CD4-positive, alpha-beta T cell treated with Interleukin-15 for 4 hours (primary cell): ENCODE data around the gene SIGLEC7.
A peak's percentile ranks its signal among the peaks of the same experiment; 100 is the strongest.

Source experiments
- DNase-seq: peaks from one replicate; pipeline ENCODE4 v3.0.0-alpha.2; 2020; ENCODE audit warnings: low spot score

The SIGLEC7 gene

DNA sequence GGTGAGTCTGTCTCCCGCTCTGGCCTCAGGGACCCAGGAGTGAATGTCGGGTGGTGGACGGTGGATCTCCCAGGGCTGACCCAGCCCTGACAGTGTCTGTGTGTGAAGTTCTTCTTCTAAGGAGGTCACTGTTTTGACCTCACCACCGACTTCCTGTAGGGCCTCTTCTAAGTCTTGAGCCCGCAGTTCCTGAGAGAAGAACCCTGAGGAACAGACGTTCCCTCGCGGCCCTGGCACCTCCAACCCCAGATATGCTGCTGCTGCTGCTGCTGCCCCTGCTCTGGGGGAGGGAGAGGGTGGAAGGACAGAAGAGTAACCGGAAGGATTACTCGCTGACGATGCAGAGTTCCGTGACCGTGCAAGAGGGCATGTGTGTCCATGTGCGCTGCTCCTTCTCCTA lies at the start of gene SIGLEC7:
Gene SIGLEC7, plus strand, starts transcription at position 183 of the 400 bp plus-strand sequence. Its CDS starts 69 bp downstream, at position 252.
- DNase-seq, result no peak

DNA sequence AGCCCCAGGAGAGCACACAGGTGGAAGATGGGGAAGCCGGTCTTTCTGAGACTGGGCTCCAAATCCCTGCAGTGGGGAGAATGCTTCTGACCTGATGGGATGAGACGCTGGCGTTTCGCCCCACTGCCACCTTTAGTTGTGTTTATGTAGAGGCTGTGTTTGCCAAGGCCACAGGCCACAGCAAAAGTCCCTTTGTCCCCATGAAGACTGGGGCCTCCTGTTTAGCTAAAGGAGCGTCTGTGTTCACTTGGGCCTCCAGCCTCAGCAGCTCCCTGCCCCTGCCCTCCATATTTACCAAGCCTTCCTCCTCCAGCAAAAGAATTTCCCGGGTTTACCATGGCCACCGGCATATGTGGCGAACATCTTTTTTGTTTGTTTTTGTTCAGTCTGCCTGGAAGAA lies 49.0 kb upstream of the SIGLEC7 start:
- DNase-seq, result no peak

DNA sequence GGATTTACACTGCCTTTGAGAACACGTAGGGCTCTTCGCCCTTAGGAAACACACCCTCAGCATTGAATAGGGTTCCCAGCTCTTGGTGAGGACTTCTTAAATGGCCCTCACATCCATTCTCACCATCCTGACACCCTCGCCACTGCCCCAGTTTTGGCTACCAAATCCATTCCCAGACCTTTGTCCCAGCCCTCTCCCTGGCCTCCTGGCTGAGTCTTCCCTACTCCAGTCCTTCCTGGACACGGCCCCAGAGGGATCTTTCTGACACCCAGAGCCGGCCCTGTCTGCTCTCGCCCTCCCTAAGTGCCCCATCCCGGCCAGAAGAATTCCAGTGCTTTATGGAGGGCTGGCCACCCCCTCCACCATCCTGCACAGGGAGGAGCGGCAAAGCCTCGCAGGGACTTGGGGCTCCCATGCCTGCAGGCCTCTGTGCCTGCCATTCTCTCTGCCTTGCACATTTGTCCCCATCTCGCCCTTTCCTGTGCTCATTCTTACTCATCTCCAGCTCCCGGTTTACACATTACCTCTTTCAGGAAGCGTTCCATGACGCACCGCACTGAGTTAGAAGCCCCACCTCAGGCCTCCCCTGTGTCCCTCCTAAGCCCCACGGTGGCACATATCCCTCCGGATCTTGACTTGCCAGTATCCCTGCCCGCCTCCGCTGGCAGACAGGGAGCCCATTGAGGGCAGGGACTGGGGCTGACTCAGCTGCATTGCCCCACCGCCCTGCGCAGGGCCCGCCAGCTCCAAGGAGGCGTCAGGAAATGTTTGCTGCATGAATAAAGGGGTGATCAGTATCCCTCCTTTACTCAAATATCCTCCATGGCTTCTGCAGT lies 48.4 kb upstream of the SIGLEC7 start:
- DNase-seq, result no peak

DNA sequence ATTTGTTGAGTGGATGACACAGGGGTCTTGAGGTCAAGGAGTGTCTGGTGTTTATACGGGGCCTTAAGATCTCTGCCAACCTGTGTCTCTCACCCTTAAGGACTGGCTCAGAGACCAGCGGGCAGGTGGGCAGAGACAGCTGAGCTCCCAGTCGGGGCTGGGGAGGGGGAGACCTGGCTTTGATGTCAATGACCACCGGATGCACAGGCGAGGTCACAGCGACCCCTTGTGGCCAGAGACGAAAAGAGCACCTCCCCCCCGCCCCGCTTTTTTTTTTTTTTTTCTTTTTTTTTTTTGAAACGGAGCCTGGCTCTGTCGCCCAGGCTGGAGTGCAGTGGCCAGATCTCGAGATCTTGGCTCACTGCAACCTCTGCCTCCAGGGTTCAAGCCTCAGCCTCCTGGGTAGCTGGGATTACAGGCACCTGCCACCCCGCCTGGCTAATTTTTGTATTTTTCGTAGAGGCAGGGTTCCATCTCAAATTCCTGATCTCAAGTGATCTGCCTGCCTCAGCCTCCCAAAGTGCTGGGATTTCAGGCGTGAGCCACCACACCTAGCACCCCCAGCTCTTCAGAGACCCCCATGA lies 47.3 kb upstream of the SIGLEC7 start:
- DNase-seq, result peak; percentile 6

DNA sequence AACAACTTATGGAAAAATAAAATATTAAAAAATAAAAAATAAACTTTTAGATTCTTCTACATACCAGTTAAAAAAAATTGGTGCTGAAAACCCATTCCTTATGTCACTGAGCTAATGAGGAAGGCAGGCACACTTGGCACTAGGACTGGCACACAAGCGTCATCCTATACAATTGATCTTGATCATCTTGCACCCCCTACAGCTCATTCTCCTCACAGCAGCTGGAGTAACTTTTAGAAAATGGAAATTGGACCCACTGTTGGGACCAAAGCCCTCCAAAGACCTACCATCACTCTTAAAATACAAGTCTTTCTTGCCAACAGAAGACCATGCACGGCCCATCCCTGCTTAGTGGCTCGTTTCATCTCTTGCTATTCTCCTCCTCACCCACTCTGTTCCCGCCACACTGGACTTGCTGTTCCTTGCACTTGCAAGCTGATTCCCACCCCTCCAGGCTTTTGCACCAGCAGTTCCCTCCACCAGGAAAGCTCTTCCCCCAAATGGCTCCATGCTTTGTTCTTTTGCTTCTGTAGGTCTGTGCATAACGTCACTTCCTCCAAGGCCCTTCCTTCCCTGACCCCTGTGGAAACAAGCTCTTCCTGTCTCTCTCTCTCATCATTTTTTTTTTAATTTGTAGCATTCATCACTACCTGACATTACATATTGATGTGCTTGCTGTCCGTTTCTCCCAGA lies 45.5 kb upstream of the SIGLEC7 start:
- no peak for DNase-seq

DNA sequence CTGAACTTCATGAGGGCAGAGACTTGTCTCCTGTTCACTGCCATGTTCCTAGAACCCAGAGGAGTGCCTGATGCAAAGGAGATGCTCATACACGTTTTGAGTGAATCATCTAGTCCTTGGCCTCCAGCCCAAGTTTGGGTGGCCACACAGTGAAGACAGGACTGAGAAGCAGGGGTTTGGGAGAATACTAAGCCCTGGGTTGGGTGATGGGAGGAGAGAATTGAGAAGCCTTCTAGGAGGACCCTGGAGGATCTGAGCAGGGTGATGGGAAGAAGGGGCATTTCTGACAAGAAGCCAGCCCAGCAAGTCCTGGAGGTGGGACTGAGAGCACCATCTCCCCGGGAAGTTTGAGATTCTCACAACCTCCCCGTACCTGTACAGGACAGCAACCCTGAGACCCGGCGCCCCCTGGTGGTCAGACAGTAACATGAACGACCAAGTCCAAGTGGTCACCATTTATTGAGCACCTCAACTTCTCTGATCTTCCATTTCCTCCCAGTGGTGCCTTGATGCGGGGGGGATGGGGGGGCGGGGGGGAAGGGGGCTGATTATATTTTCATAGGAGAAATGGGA lies 44.8 kb upstream of the SIGLEC7 start:
- DNase-seq, result peak; percentile 59

DNA sequence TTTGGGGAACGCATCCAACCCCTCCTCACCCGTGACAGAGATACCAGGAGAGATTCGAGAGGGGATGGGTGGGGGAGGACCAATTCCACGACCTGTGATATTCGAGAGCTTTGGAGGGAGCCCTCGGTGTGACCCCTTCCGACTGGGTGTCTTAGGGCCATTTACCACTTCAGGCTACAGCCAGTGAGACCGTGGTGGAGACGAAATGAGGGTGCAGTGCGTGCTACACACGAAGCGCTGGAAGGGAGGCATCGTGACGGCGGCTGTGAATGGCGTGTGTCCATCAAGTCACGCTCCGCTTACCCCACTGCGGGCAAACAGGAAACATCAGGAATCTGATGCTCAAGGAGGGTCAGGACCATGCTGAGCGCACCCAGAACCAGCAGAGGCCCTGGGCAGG lies 44.3 kb upstream of the SIGLEC7 start:
- no peak for DNase-seq

DNA sequence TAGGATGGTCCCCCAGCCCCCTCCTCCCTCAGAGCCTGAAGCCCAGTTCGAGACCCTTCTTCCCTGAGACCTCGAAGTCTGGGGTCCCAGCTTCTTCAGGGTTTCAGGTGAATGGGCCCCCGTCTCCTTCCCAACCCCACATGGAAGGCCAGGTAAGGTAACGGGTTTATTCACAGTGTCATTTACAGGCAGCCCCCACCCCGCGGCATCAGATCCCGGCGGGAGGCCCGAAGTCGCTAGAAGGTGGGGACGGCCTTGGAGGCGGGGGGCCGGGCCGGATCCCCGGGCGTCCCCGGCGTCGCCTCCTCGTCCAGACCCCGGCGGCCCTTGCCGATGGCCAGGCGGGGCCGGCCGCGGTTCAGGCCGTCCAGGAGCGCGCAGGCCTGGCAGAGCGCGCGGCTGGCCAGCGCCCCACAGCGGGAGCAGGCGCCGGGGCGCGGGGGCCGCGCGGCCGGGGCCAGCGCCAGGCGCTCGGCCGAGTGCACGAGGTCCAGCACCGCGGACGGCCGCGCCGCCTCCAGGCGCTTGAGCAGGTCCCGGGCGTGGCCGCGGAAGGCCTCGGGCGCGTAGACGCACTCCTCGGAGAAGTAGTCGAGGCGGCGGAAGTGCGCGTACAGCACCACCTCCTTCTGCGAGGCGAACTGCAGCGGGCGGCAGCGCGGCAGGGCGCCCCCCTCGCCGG lies 43.6 kb upstream of the SIGLEC7 start:
- DNase-seq, result peak; percentile 25

DNA sequence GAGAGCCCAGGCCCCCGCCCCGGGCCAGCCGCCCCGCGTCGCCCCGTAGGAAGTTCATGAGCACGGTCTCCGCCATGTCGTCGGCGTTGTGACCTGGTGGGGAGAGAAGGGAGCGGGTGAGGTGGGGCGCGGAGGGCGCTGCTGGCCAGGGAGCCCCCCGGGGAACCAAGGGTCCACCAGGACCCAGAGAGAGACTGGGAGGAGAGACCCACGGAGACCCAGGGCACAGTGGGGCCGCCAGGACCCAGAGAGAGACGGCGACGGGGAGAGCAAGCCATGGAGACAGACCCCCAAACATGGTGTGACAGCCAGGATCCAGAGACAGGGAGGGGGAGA lies 43.1 kb upstream of the SIGLEC7 start:
- DNase-seq, result no peak

DNA sequence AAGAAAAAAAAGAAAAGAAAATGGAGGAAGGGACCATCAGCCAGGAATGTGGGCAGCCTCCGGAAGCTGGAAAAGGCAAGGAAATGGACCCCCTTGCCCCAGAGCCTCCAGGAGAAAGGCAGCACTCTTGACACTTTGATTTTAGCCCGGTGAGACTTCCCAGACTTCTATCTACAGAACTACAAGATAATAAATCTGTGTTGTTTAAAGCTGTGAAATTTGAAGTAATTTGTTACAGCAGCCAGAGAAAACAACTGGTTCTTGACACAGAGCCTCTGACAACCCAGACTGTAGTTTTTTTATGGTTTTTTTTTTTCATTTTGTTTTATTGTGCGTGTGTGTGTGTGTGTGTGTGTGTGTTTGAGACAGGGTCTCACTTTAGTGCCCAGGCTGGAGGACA lies 41.5 kb upstream of the SIGLEC7 start:
- no peak for DNase-seq

DNA sequence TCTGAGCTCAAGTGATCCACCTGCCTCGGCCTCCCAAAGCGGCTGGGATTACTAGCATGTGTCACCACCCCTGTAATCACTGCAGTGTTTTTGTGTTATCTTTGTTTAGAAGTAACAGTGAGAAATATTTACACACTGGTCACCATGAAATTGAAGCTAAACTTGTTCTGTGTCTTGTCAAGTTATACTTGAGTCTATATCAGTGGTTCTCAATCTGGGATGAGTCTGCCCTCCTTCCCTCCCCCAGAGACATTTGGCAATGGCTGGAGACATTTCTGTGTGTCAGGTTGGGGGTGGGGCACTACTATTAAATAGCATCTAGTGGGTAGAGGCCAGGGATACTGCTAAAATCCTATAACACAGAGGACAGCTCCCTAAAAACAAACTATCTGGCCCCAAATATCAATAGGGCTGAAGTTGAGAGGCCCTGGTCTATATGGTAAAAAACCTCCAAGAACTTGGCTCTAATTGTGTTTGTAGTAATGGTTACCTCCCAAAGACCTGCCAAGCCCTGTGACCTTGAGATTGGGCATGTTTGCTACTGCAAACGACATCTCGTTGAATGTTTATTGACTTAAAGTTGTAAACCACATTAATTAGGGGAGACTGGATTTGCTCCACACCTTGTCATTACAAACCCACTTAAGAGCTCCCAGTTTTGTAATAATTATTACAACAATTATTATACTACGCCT lies 40.8 kb upstream of the SIGLEC7 start:
- DNase-seq, result no peak

DNA sequence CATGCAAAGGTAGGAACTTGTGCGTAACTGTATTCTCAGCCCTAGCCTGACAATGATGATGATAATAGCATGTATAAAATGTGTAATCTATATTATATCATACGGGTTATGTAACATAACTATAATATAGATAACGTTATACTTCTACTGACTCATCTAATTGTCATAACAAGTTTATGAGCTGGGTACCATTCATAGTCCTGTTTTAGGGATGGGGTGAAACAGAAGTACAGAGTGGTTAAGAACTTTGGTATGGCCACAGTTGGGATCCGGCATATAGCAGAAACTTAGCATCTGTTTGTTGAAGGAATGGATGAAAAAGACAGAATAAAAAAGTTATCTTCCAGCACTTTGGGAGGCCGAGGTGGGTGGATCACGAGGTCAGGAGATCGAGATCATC lies 39.1 kb upstream of the SIGLEC7 start:
- DNase-seq, result no peak

DNA sequence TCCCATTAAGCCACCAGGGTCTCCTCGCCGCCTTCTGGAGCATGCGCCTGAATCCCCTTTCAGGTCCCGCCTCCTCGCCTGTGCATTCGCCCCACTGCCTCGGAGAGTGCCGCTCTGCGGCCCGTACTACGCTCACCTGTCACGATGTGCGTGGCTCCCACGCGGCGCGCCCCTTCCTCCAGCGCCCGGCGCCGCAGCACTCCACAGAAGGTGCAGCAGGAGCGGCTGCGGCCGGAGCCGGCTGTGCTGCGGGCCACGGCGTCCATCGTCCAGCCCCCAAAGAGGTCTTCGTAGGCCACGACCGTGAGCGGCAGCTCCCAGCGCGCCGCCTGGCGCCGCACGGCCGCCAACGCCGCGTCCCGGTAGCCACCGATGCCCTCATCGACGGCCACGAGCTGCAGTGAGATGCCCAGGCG lies 38.2 kb upstream of the SIGLEC7 start:
- no peak for DNase-seq

DNA sequence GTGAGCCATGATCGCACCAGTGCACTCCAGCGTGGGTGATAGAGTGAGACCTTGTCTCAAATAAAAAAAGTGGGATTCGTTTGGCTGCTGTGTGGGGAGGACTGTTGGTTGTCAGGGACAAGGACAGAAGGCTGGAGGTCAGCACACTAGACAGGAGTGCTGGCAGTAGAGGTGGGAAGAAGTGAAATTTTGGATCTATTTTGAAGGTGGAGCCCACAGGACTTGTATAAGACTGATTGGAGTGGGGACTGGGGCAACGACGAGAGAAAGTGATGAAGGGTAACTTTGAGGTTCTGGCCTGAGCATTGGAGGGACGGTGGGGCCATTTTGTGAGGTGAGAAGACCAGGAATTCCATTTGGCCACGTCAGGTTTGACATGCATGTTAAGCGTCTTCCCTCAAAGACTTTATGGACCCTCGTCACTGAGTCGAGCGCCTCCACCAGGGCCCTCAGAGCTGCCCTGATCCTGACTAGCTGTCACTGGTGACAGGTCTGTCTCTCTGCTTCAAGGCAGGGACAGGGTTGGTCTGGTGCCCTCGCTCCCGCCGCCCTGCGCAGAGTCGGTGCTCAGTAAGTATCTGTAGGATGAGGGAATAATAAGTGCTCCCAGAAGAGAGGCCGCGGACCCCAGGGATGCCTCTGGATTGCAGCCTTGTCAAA lies 34.6 kb upstream of the SIGLEC7 start:
- no peak for DNase-seq

DNA sequence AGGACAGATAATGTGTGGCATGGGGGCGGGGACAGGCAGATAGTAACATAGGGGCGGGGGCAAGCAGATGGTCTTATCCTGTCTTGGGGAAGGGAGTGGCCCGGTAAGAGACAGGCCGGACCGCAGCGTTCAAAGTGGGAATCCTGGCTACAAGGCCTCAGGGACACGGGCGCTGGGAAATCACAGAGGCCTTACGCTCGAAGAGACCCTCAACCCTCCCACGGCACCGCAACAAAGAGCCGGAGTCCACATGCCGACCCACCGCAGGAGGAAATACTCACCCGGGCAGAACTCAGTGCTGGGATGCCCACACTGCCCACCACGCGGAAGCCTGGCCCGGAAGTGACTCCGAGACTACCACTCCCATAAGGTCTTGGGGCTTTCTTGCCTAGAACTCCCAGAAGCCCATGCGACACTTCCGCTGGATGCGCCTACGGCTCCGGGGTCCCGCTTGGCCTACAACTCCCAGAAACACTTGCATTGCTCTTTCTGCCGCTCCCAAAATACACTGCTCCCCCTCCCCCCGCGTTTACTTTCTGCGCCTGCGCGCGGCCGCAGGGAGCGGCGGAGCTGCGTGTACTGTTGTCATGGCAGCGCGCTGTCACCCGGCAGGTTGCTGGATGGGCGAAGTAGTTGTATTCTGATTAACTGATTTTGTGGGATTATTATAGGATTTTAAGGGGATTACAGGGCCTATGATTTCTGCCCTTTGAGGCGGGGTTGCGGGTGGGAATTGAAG lies 33.9 kb upstream of the SIGLEC7 start, which contains the start of gene CTU1:
Gene CTU1, minus strand, starts transcription at position 344 of the 739 bp plus-strand sequence. CDS start 3,840 bp downstream, outside the sequence.
- peak; percentile 99 for DNase-seq

DNA sequence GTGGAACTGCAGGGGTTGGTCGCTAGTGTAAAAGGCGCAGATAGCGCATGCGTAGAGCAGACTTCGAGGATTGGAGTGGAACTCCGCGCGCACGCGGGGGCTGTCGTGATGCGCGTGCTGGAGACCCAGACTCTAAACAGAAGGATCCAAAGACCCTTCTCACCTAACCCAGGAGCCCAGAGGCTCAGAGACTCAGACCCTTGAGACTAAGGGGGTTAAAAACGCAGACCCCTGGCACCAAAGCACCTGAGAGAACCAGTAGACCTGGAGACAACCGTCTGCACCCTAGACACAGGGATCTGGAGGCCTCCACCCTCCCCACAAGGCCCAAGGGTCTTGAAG lies 33.3 kb upstream of the SIGLEC7 start:
- no peak for DNase-seq

DNA sequence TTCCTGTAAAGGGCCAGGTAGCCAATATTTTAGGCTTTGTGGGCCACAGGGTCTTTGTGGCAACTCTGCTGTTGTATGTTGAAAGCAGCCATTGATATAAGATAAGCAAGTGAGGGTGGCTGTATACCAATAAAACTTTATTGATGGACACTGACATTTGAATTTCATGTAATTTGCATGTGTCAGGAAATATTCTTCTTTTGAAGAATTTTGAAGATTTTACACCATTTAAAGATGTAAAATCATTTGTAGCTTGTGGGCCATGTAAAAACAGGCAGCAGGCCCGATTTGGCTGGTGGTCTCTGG lies 31.5 kb upstream of the SIGLEC7 start:
- DNase-seq, result no peak

DNA sequence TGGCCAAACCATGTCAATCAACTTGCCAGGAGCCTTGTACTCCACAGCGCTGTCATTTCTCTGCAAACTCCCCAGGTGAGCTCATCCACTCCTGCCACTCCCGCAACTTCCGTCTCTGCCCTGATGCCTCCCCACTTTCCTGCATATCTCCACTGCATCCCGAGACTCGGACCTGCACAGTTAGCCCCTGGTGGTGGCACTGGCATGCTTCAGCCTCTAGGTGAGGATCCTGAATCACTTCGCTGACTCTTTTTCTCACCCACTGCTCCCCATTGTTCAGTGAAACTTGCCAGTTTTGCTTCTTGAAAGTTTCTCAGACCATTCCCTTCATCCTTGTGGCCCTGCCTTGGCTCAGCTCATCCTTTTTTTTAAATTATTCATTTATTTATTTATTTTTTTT lies 30.5 kb upstream of the SIGLEC7 start:
- DNase-seq, result no peak

DNA sequence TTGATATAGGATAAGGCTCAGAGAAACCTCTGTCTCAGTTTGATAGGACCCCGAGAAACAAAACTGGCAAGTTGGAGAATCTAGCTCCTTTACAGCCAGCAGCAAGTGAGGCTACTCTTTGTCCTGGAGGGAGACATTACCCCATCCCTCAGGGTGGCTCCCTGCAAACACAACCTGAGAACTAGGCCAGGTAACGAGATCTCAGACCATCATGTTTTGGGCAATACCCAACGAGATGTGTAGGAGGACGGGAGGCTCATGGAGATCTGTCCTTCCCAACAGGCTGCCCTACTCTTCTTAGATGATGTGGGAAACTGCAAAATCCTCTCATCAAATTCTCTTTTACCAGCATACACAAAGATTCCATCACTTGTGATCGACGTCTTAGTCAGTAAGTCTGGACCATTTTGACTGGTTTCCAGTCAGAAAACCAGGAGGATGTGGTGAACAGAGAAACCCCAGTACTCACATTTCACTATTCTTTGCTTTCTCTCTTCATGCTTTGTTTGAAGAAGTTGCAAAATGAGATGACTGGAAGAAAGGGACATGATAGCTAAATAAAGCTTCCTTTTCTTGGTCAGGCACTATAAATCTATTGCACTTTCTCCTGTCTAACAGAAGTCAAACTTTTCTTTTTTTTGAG lies 27.9 kb upstream of the SIGLEC7 start:
- no peak for DNase-seq

DNA sequence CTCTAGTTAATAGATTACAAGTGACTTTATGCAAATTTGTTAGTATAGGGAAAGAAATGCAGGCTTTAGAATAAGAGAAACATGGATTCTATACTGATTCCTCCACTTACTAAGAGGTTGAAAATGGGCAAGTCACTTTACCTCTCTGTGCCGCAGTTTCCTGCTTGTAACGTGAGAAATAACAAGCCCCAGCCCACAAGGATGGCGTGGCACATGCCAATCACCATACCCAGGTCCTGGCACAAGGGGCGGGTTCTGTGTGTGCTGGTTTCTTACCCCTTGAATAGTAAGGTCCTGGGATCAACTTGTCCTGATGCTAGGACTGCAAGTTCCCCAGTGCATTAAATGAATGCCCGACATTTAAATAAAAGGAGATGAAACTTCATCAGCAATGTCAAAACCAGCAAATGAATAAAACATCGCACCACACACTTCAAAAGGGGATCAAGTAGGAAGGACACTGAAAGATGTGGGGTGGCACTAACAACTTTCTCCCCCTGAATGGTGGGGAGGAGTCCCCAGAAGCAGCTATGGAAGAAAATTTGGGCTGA lies 25.3 kb upstream of the SIGLEC7 start:
- peak; percentile 30 for DNase-seq
